OCI-LY1 (cell line): ENCODE data around the gene PROC.

Experiments
- EZH2 ChIP-seq: fragments of 200-600 bp; sonication (generic), shearing (Covaris generic); IDR thresholded peaks from 2 replicates; pipeline ENCODE4 v1.8.0; 2017; ENCODE audit warnings: borderline replicate concordance, mixed run types, mild to moderate bottlenecking, antibody characterized with exemption, low read length, moderate library complexity, mixed read lengths
- TF ChIP-seq, protein P1 (sequence below): fragments of 200-600 bp; sonication (generic), shearing (Covaris generic); IDR thresholded peaks from 2 replicates; pipeline ENCODE4 v1.5.1; 2017; ENCODE audit warnings: mild to moderate bottlenecking, antibody characterized with exemption, low read length, moderate library complexity, mixed read lengths

- TF ChIP-seq, protein P1, sequence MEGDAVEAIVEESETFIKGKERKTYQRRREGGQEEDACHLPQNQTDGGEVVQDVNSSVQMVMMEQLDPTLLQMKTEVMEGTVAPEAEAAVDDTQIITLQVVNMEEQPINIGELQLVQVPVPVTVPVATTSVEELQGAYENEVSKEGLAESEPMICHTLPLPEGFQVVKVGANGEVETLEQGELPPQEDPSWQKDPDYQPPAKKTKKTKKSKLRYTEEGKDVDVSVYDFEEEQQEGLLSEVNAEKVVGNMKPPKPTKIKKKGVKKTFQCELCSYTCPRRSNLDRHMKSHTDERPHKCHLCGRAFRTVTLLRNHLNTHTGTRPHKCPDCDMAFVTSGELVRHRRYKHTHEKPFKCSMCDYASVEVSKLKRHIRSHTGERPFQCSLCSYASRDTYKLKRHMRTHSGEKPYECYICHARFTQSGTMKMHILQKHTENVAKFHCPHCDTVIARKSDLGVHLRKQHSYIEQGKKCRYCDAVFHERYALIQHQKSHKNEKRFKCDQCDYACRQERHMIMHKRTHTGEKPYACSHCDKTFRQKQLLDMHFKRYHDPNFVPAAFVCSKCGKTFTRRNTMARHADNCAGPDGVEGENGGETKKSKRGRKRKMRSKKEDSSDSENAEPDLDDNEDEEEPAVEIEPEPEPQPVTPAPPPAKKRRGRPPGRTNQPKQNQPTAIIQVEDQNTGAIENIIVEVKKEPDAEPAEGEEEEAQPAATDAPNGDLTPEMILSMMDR = no peak
- TF ChIP-seq EZH2 = no peak
Observed at GRCh38 chr2:127422559-127423477, 4.6 kb downstream of the PROC start.
